RWPE1 (cell line): ENCODE results near the gene PAM16.
A peak's percentile ranks its signal among the peaks of the same experiment; 100 is the strongest.

Experiments used
- CTCF ChIA-PET: fragments of 350-600 bp; sonication (Branson Sonifier 250); formaldehyde crosslinking; extraction: SDS; loops from one replicate; lab custom pipeline; 2021; lab: Yijun Ruan, JAX
- POLR2A ChIA-PET: fragments of 400-600 bp; formaldehyde crosslinking; extraction: SDS; loops from one replicate; lab custom pipeline; 2020; ENCODE audit warnings: antibody characterized with exemption; ENCODE audit not compliant: low non-redundant PET; lab: Yijun Ruan, JAX
- DNase-seq: peaks from one replicate; pipeline ENCODE4 v3.0.0; 2012; ENCODE audit warnings: low spot score
- H3K27ac ChIP-seq: fragments of 450-650 bp; 2 replicates; pipeline ENCODE4 v1.5.1; 2017
- CTCF ChIP-seq: fragments of 450-650 bp; conservative IDR thresholded peaks from 2 replicates; pipeline ENCODE4 v1.5.1; 2017; ENCODE audit warnings: low read depth, mild to moderate bottlenecking

Gene PAM16

GRCh38 chr16:4366016-4366415 lies 14.9 kb upstream of the PAM16 start:
- POLR2A ChIA-PET, result no interaction called here
- DNase-seq, result no peak
- CTCF ChIA-PET, result interaction anchor here (1.4 kb wide), 1 partner anchor 37 kb away, joined by 9 read pairs; no protein-coding TSS in a partner anchor
- 0 out of 2 replicates have a peak overlapping the region, but pooled peaks have one; percentile 99 for H3K27ac ChIP-seq
- TF ChIP-seq CTCF, result no peak

- H3K27ac ChIP-seq, result peak overlapping the region; percentile 99; the same call in 1 of the 2 replicates
- DNase-seq, result no peak
- no peak for TF ChIP-seq CTCF
- ChIA-PET CTCF (interaction anchor here (1.0 kb wide), 1 partner anchor 37 kb away, joined by 3 read pairs; no protein-coding TSS in a partner anchor), POLR2A (no interaction called here)
Observed at GRCh38 chr16:4365615-4366014, 14.5 kb upstream of the PAM16 start.

GRCh38 chr16:4365014-4365406 lies 13.9 kb upstream of the PAM16 start:
- ChIA-PET POLR2A (no interaction called here), CTCF (interaction anchor here (0.7 to 1.0 kb wide), 2 partner anchors 37 to 191 kb away, joined by 3 read pairs; partner anchors contain the start of gene C16orf96)
- TF ChIP-seq CTCF, result no peak
- DNase-seq, result no peak
- peak overlapping the region; percentile 12; the same call in 1 of the 2 replicates for H3K27ac ChIP-seq

GRCh38 chr16:4364196-4365013 lies 13.3 kb upstream of the PAM16 start:
- no peak for TF ChIP-seq CTCF
- ChIA-PET POLR2A (no interaction called here), CTCF (interaction anchor here (0.7 to 1.0 kb wide), 3 partner anchors 38 to 192 kb away, joined by 3 to 4 read pairs (median 3); partner anchors contain the start of gene C16orf96)
- peak overlapping the region; percentile 12; the same call in 1 of the 2 replicates for H3K27ac ChIP-seq
- no peak for DNase-seq

GRCh38 chr16:4362476-4363135 lies 11.5 kb upstream of the PAM16 start:
- no peak for TF ChIP-seq CTCF
- ChIA-PET POLR2A (no interaction called here), CTCF (interaction anchor here (0.6 to 5.3 kb wide), 3 partner anchors 27 to 41 kb away, joined by 4 to 74 read pairs (median 7); no protein-coding TSS in a partner anchor)
- H3K27ac ChIP-seq, result peak overlapping the region; percentile 50
- DNase-seq, result no peak

GRCh38 chr16:4361944-4362311 lies 10.8 kb upstream of the PAM16 start:
- peak overlapping the region; percentile 50 for H3K27ac ChIP-seq
- DNase-seq, result no peak
- CTCF ChIA-PET, result interaction anchor here (0.7 to 5.3 kb wide), 2 partner anchors 41 to 59 kb away, joined by 5 to 74 read pairs; no protein-coding TSS in a partner anchor
- TF ChIP-seq CTCF, result no peak
- POLR2A ChIA-PET, result no interaction called here
